ENCODE data around the gene PLS3. TPM values are rescaled to one million over a fixed set of nuclear protein-coding genes. Genes with fewer than 3 reads are reported as not detected.

PLS3 gene
- total and polyA plus RNA-seq, 9 donors: 60.9 to 171 (median 111) TPM

- Histone ChIP-seq H3K27ac (no peak overlapping the region), H3K9me3 (no peaks in the 10 kb centered on the region), H3K4me3 (no peak overlapping the region), H3K36me3 (no peaks in the 10 kb centered on the region), H3K4me1 (ENCODE audit: insufficient read depth) (peaks cover 1% of the 10 kb centered on the region), H3K27me3 (no peaks in the 10 kb centered on the region)
- WGBS, 3 donors: 78 to 83% (median 80%) methylated on average over 8 of the region's 8 CpGs
- intact Hi-C loops (cut with DNase I): no loop called here
- no peak for DNase-seq
- TF ChIP-seq CTCF (IDR thresholded peaks at IDR 0.05) (no peak), EP300 (IDR thresholded peaks at IDR 0.05) (no peak), POLR2A (IDR thresholded peaks at IDR 0.05) (no peak)
These were observed 18.9 kb downstream of the PLS3 start for GRCh38 chrX:115579786-115580294.

- 14 to 17% (median 16%) methylated on average over 2 of the region's 2 CpGs for WGBS, 3 donors
- H3K4me1 ChIP-seq (ENCODE audit: insufficient read depth): peaks cover 1% of the 10 kb centered on the region
- intact Hi-C loops (cut with DNase I): no loop called here
- no peak for TF ChIP-seq EP300 (IDR thresholded peaks at IDR 0.05)
- no peak for TF ChIP-seq CTCF (IDR thresholded peaks at IDR 0.05)
- TF ChIP-seq POLR2A (IDR thresholded peaks at IDR 0.05): no peak
- no peaks in the 10 kb centered on the region for H3K27me3 ChIP-seq
- no peak overlapping the region for H3K4me3 ChIP-seq
- no peaks in the 10 kb centered on the region for H3K9me3 ChIP-seq
- peak overlapping the region in 1 of 2 donors; percentile 52 for H3K27ac ChIP-seq
- DNase-seq: no peak
- H3K36me3 ChIP-seq: no peaks in the 10 kb centered on the region
These were observed 21.0 kb downstream of the PLS3 start for GRCh38 chrX:115581759-115582615.

- Histone ChIP-seq H3K9me3 (no peaks in the 10 kb centered on the region), H3K27me3 (no peaks in the 10 kb centered on the region), H3K4me1 (ENCODE audit: insufficient read depth) (peaks cover 1% of the 10 kb centered on the region), H3K27ac (peak overlapping the region in 1 of 2 donors; percentile 52), H3K4me3 (no peak overlapping the region), H3K36me3 (no peaks in the 10 kb centered on the region)
- WGBS, 3 donors: 21 to 33% (median 24%) methylated on average over 13 of the region's 13 CpGs
- no peak for DNase-seq
- no peak for TF ChIP-seq POLR2A (IDR thresholded peaks at IDR 0.05)
- TF ChIP-seq CTCF (IDR thresholded peaks at IDR 0.05): no peak
- TF ChIP-seq EP300 (IDR thresholded peaks at IDR 0.05): no peak
- intact Hi-C loops (cut with DNase I): no loop called here
These were observed 21.9 kb downstream of the PLS3 start for GRCh38 chrX:115582616-115583495.

GRCh38 chrX:115583496-115584004 is 22.6 kb downstream of the PLS3 start:
- peaks cover 1% of the 10 kb centered on the region for H3K4me1 ChIP-seq (ENCODE audit: insufficient read depth)
- no peaks in the 10 kb centered on the region for H3K9me3 ChIP-seq
- no peaks in the 10 kb centered on the region for H3K36me3 ChIP-seq
- no peak overlapping the region for H3K4me3 ChIP-seq
- WGBS, 3 donors: 6 to 10% (median 9%) methylated on average over 5 of the region's 5 CpGs
- no peak for TF ChIP-seq CTCF (IDR thresholded peaks at IDR 0.05)
- no peak for TF ChIP-seq EP300 (IDR thresholded peaks at IDR 0.05)
- TF ChIP-seq POLR2A (IDR thresholded peaks at IDR 0.05): no peak
- no peak for DNase-seq
- H3K27me3 ChIP-seq: no peaks in the 10 kb centered on the region
- intact Hi-C loops (cut with DNase I): no loop called here
- peak overlapping the region in 1 of 2 donors; percentile 52 for H3K27ac ChIP-seq
